ENCODE measurements around the gene ZMYM2. TPM values are rescaled to one million over a fixed set of nuclear protein-coding genes. Genes with fewer than 3 reads are reported as not detected.

ZMYM2 gene
- polyA plus RNA-seq, 2 of the 4 experiments (the other 2 are of a cell fraction), result 21.7 to 56.7 TPM

DNA sequence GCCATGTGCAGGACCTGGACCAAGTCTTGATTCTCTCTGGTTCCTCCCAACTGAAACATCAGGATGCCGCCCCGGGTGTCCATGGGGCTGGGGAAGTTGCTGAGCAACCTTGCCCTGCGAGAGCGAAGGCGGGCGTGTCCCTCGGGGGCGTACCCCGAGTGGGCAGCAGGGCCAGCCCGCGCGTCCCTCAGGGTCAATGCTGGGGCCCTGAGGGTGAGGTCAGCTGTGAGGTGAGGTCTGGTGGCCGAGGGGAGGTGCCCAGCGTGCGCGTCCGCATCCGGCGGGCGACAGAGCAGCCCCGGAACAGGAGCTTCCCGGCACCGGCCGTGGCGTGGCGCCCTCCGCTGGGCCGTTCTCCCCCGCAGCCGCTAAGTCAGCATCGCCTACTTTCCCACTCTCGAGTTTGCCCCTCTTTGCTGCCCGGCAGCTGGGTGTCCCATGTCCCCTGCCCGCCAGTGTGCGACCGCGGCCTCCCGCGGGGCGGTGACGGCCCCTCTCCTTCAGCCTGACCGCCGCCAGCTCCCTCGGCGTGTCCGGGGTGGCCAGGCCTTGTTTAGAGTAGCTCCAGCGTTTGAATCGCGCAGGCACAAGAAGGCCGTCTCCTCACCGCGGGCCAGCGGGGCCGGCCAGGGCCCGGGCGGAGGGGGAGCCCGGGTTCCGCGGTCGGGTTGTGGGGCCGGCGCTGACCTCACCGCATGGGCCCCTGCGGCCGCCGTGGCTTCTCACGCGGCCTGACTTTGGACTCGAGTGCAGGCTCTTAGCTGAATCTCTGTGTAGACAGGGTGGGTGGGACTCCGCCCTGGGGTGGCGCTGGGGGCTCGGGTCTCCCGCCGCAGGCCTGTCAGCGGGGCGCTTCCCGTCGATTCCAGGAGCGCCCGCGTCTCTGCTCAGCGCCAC is 169.3 kb downstream of the ZMYM2 start (continued):
- TF ChIP-seq, protein P1, sequence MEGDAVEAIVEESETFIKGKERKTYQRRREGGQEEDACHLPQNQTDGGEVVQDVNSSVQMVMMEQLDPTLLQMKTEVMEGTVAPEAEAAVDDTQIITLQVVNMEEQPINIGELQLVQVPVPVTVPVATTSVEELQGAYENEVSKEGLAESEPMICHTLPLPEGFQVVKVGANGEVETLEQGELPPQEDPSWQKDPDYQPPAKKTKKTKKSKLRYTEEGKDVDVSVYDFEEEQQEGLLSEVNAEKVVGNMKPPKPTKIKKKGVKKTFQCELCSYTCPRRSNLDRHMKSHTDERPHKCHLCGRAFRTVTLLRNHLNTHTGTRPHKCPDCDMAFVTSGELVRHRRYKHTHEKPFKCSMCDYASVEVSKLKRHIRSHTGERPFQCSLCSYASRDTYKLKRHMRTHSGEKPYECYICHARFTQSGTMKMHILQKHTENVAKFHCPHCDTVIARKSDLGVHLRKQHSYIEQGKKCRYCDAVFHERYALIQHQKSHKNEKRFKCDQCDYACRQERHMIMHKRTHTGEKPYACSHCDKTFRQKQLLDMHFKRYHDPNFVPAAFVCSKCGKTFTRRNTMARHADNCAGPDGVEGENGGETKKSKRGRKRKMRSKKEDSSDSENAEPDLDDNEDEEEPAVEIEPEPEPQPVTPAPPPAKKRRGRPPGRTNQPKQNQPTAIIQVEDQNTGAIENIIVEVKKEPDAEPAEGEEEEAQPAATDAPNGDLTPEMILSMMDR (IDR thresholded peaks at IDR 0.05), result peak; percentile 44
- TF ChIP-seq MAFK (IDR thresholded peaks at IDR 0.05; ENCODE audit: partially characterized antibody) (peak; percentile 33), NPAS2 (CRISPR knock-in tag; IDR thresholded peaks at IDR 0.05; ENCODE audit: borderline replicate concordance) (no peak), RAD21 (conservative IDR thresholded peaks at IDR 0.05 in 1 of 2, IDR thresholded peaks at IDR 0.05 in 1 of 2) (0 out of 5 replicates have a peak, but pooled peaks of 1 of the 2 experiments have one; percentile 10), FOSB (CRISPR knock-in tag; IDR thresholded peaks at IDR 0.05) (no peak), NFE2L2 (conservative IDR thresholded peaks at IDR 0.05; ENCODE audit: low read length) (no peak), SREBF2 (IDR thresholded peaks at IDR 0.05) (no peak), CHD4 (IDR thresholded peaks at IDR 0.05; ENCODE audit: borderline replicate concordance) (no peak), ZSCAN20 (CRISPR knock-in tag; IDR thresholded peaks at IDR 0.05) (no peak), RFX5 (IDR thresholded peaks at IDR 0.05) (no peak), FOSL2 (IDR thresholded peaks at IDR 0.05) (no peak), FOSL2 (CRISPR knock-in tag; IDR thresholded peaks at IDR 0.05) (no peak), JUN (IDR thresholded peaks at IDR 0.05) (peak in 1 of 2 experiments; percentile 50; a peak in 1 of 5 replicates), PHF8 (IDR thresholded peaks at IDR 0.05; ENCODE audit: borderline replicate concordance, low read depth) (no peak), TFCP2L1 (CRISPR knock-in tag; IDR thresholded peaks at IDR 0.05) (no peak)
- TF ChIP-seq, protein P2, sequence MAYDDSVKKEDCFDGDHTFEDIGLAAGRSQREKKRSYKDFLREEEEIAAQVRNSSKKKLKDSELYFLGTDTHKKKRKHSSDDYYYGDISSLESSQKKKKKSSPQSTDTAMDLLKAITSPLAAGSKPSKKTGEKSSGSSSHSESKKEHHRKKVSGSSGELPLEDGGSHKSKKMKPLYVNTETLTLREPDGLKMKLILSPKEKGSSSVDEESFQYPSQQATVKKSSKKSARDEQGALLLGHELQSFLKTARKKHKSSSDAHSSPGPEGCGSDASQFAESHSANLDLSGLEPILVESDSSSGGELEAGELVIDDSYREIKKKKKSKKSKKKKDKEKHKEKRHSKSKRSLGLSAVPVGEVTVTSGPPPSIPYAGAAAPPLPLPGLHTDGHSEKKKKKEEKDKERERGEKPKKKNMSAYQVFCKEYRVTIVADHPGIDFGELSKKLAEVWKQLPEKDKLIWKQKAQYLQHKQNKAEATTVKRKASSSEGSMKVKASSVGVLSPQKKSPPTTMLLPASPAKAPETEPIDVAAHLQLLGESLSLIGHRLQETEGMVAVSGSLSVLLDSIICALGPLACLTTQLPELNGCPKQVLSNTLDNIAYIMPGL (CRISPR knock-in tag; IDR thresholded peaks at IDR 0.05; ENCODE audit: borderline replicate concordance), result no peak

DNA sequence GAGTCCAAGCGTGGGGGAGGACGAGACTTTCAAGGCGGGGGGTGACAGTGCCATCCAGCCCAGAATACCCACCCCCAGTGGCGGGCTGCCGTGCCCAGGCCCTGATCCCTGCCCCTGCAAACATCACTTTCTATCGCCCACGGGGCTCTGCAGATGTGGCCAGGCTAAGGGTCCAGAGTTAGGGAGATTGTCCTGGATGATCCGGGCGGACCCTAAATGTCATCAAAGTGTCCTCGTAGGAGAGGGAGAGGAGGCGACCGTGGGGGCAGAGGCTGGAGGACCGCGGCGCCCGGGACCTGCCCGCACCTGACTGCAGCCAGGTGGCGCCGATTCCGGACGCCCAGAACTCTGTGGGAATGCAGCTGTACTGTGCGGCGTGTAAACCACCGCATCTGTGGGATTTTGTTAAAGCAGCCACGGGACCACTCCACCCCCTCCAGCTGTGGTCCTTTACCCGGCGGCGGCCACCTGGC is 170.0 kb downstream of the ZMYM2 start:
- ATAC-seq, result peak in 1 of 2 experiments; percentile 36; a peak in 2 of 6 replicates

More for the DNA sequence above, 170.0 kb downstream of the ZMYM2 start:
- FAIRE-seq (no peak), DNase-seq (ENCODE audit: low read depth in 1 of 2, low spot score in 1 of 2) (no peak)
- Histone ChIP-seq H3K9me3 (no peaks in the 10 kb centered on the region), H3K4me1 (peaks cover 13% of the 10 kb centered on the region; the same call in 2 of the 3 replicates), H3K4me3 (no peak overlapping the region; the same call in 2 of the 3 replicates), H3K27ac (peak overlapping the region; percentile 83 to 93; a peak in 4 of 6 replicates), H3K4me2 (peak overlapping the region; percentile 96)
- ChIA-PET CTCF (interaction anchor here (0.7 to 3.1 kb wide), 11 partner anchors 7 to 57 kb away, joined by 3 to 19 read pairs (median 4); partner anchors contain the start of gene GJA3), POLR2A (interaction anchor here (1.5 to 2.4 kb wide), 2 partner anchors 9 kb away, joined by 5 to 32 read pairs; no protein-coding TSS in a partner anchor)
- 86% methylated on average over 21 of the region's 28 CpGs for WGBS (ENCODE audit: missing lambda C conversion rate)
- no peak for TF ChIP-seq CBX2 (IDR thresholded peaks at IDR 0.05; ENCODE audit: borderline replicate concordance, low read depth)
- TF ChIP-seq, protein P3, sequence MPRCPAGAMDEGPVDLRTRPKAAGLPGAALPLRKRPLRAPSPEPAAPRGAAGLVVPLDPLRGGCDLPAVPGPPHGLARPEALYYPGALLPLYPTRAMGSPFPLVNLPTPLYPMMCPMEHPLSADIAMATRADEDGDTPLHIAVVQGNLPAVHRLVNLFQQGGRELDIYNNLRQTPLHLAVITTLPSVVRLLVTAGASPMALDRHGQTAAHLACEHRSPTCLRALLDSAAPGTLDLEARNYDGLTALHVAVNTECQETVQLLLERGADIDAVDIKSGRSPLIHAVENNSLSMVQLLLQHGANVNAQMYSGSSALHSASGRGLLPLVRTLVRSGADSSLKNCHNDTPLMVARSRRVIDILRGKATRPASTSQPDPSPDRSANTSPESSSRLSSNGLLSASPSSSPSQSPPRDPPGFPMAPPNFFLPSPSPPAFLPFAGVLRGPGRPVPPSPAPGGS (IDR thresholded peaks at IDR 0.05), result no peak

Measured in A549 (cell line).